SU-DHL-6 (cell line): ENCODE results near the gene GRAMD2B.

Source experiments
- H2AFZ ChIP-seq: fragments of 200-600 bp; sonication (generic); 2 replicates; pipeline ENCODE4 v1.6.1; 2014; ENCODE audit warnings: low read depth, mild to moderate bottlenecking, moderate library complexity, mixed read lengths, antibody characterized with exemption, low read length; ENCODE audit not compliant: severe bottlenecking
- H3F3A ChIP-seq: fragments of 200-600 bp; shearing (Covaris generic); 2 replicates; pipeline ENCODE4 v1.6.0; 2016; ENCODE audit warnings: antibody characterized with exemption, mild to moderate bottlenecking; ENCODE audit not compliant: insufficient read depth
- H3K27ac ChIP-seq: fragments of 200-600 bp; sonication (generic); 2 replicates; pipeline ENCODE4 v1.5.1; 2016; ENCODE audit warnings: low read depth, mild to moderate bottlenecking, low read length, moderate library complexity, mixed read lengths
- H3K27me3 ChIP-seq: fragments of 200-600 bp; sonication (generic), shearing (Covaris generic); 2 replicates; pipeline ENCODE4 v1.6.0; 2014; ENCODE audit warnings: mild to moderate bottlenecking, low read length
- H3K36me3 ChIP-seq: fragments of 200-600 bp; sonication (generic); 2 replicates; pipeline ENCODE4 v1.6.1; 2014; ENCODE audit warnings: mild to moderate bottlenecking, low read length, mixed read lengths
- H3K4me2 ChIP-seq: fragments of 300-600, 200-600 bp; shearing (Covaris generic), sonication (generic); 2 replicates; pipeline ENCODE4 v1.6.0; 2014; ENCODE audit warnings: low read length, low read depth, mild to moderate bottlenecking; ENCODE audit not compliant: poor library complexity, severe bottlenecking
- H3K4me3 ChIP-seq: fragments of 200-600 bp; sonication (generic); 2 replicates; pipeline ENCODE4 v1.5.1; 2014; ENCODE audit warnings: antibody characterized with exemption, low read length, mild to moderate bottlenecking, mixed read lengths; ENCODE audit not compliant: insufficient read depth, poor library complexity, severe bottlenecking
- H3K79me2 ChIP-seq: fragments of 200-600 bp; sonication (generic); 2 replicates; pipeline ENCODE4 v1.6.1; 2014; ENCODE audit warnings: mild to moderate bottlenecking, low read length, moderate library complexity; ENCODE audit not compliant: insufficient read depth
- H3K9ac ChIP-seq: fragments of 200-600 bp; sonication (generic); 2 replicates; pipeline ENCODE4 v1.7.0; 2014; ENCODE audit warnings: mild to moderate bottlenecking, low read length
- H3K9me2 ChIP-seq: fragments of 200-600 bp; sonication (generic); replicated peaks from 2 replicates; pipeline ENCODE4 v1.6.1; 2014; ENCODE audit warnings: low read length; ENCODE audit not compliant: insufficient read depth
- H3K9me3 ChIP-seq: fragments of 200-600 bp; sonication (generic); 2 replicates; pipeline ENCODE4 v1.6.1; 2014; ENCODE audit warnings: low read length, mixed read lengths; ENCODE audit not compliant: insufficient read depth
- H4K20me1 ChIP-seq: fragments of 200-600 bp; sonication (generic); 2 replicates; pipeline ENCODE4 v1.6.1; 2014; ENCODE audit warnings: low read depth, mild to moderate bottlenecking, antibody characterized with exemption, low read length, moderate library complexity, mixed read lengths
- EZH2phosphoT487 ChIP-seq: fragments of 200-600 bp; sonication (generic), shearing (Covaris generic); conservative IDR thresholded peaks from 2 replicates; pipeline ENCODE4 v1.6.1; 2018; ENCODE audit warnings: mild to moderate bottlenecking, antibody characterized with exemption, low read length, moderate library complexity, mixed read lengths
- TF ChIP-seq, protein P1 (sequence below): fragments of 200-600 bp; sonication (generic); IDR thresholded peaks from one replicate; pipeline ENCODE4 v1.5.1; 2017; ENCODE audit warnings: antibody characterized with exemption, mild to moderate bottlenecking, low read length, moderate library complexity; ENCODE audit not compliant: insufficient read depth, poor library complexity, severe bottlenecking

GRAMD2B gene

DNA sequence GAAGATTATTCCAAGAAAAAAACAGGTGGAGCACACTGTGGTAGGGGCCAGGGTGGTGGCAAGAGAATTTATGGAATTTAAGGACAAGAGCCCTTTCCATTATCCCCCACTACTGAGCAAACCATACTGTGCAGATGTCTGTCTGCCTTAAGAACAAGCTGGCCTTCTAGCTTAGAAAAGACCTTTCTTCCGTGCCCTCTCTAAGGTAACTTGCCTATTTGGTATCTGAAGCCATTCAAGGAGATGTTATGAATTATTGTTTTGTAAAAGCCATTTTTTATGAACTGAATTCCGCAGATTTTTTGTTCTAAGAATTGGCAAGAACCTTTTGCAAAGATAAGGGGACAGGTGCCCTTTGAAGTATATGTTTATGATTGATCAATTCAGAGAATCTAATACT is 20.9 kb downstream of the GRAMD2B start:
- H3K79me2 ChIP-seq: no peaks in the 10 kb centered on the region
- no peaks in the 10 kb centered on the region for H3K27me3 ChIP-seq
- H3K27ac ChIP-seq: no peak overlapping the region

GRCh38 chr5:126445502-126446174 is 22.4 kb downstream of the GRAMD2B start:
- Histone ChIP-seq H2AFZ (no peak overlapping the region), H4K20me1 (no peaks in the 10 kb centered on the region), H3K4me3 (no peak overlapping the region), H3K9me2 (no peaks in the 10 kb centered on the region), H3F3A (no peaks in the 10 kb centered on the region), H3K4me2 (no peak overlapping the region), H3K9ac (no peak overlapping the region), H3K9me3 (no peaks in the 10 kb centered on the region), H3K27me3 (no peaks in the 10 kb centered on the region), H3K36me3 (no peaks in the 10 kb centered on the region), H3K27ac (no peak overlapping the region), H3K79me2 (no peaks in the 10 kb centered on the region)
- TF ChIP-seq, protein P1, sequence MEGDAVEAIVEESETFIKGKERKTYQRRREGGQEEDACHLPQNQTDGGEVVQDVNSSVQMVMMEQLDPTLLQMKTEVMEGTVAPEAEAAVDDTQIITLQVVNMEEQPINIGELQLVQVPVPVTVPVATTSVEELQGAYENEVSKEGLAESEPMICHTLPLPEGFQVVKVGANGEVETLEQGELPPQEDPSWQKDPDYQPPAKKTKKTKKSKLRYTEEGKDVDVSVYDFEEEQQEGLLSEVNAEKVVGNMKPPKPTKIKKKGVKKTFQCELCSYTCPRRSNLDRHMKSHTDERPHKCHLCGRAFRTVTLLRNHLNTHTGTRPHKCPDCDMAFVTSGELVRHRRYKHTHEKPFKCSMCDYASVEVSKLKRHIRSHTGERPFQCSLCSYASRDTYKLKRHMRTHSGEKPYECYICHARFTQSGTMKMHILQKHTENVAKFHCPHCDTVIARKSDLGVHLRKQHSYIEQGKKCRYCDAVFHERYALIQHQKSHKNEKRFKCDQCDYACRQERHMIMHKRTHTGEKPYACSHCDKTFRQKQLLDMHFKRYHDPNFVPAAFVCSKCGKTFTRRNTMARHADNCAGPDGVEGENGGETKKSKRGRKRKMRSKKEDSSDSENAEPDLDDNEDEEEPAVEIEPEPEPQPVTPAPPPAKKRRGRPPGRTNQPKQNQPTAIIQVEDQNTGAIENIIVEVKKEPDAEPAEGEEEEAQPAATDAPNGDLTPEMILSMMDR: no peak
- TF ChIP-seq EZH2phosphoT487: no peak

More for the DNA sequence above, 20.9 kb downstream of the GRAMD2B start:
- H3K4me3 ChIP-seq: no peak overlapping the region
- no peak overlapping the region for H2AFZ ChIP-seq
- H3K4me2 ChIP-seq: no peak overlapping the region
- no peaks in the 10 kb centered on the region for H3K36me3 ChIP-seq
- H3K9me3 ChIP-seq: no peaks in the 10 kb centered on the region
- TF ChIP-seq EZH2phosphoT487: no peak
- TF ChIP-seq, protein P1: no peak
- no peaks in the 10 kb centered on the region for H3K9me2 ChIP-seq
- H4K20me1 ChIP-seq: no peaks in the 10 kb centered on the region
- no peak overlapping the region for H3K9ac ChIP-seq
- no peaks in the 10 kb centered on the region for H3F3A ChIP-seq

DNA sequence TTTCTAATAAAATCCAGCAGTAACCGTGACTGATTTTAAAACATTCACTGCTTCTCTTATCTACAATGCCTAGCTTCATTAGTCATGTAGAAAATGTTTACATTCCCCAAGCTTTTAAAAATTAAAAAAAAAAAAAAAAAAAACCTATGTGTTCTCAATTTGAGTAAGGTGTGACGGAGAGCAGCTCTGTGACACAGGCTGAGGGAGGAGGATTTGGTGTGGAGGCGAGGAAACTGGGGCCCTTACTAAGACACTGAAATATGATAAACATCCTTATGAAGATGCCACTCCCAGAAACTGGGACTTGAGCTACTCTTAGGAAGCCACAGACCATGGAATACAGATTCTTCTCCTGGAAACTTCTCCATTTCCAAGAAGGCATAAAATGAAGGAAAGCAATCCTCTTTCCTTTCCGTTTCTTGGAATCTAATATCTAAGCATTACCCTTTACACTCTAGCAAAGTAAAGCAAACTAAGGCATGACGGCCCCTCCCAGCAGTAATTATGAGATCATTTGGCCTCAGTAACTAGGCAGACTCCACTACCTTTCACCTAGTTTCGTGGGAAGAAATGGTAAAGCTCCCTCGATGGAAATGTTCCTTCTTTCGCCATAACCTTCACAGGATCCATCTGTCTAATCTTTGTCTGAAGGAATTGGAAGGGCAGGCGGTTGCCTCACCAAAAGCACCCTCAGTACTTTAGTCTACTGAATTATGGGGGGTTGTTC is 23.5 kb downstream of the GRAMD2B start:
- no peaks in the 10 kb centered on the region for H3K36me3 ChIP-seq
- H3K9me3 ChIP-seq: no peaks in the 10 kb centered on the region
- TF ChIP-seq, protein P1: no peak
- TF ChIP-seq EZH2phosphoT487: no peak
- no peak overlapping the region for H3K4me3 ChIP-seq
- no peaks in the 10 kb centered on the region for H3K79me2 ChIP-seq
- H3K9me2 ChIP-seq: no peaks in the 10 kb centered on the region
- no peaks in the 10 kb centered on the region for H4K20me1 ChIP-seq
- H3K9ac ChIP-seq: no peak overlapping the region
- no peak overlapping the region for H3K27ac ChIP-seq
- H3K4me2 ChIP-seq: no peak overlapping the region
- H3F3A ChIP-seq: no peaks in the 10 kb centered on the region
- H2AFZ ChIP-seq: no peak overlapping the region
- H3K27me3 ChIP-seq: no peaks in the 10 kb centered on the region
